Stimulated activated CD8-positive, alpha-beta memory T cell treated with anti-CD3 and anti-CD28 coated beads, Interleukin-4, amount 100 ng/mL, for 4 hours (primary cell): ENCODE data around the gene GPR89B.
"Not testable (repeated sequence)": the region's sequence is repeated elsewhere in the genome, so short reads cannot be mapped to it uniquely, and the experiment has no call there.

Source experiments
- DNase-seq, 2 donors: peaks; one replicate each; pipeline ENCODE4 v3.0.0-alpha.2; 2020; ENCODE audit warnings: low read depth in 2 of 2, low spot score in 1 of 2

Gene GPR89B

DNA sequence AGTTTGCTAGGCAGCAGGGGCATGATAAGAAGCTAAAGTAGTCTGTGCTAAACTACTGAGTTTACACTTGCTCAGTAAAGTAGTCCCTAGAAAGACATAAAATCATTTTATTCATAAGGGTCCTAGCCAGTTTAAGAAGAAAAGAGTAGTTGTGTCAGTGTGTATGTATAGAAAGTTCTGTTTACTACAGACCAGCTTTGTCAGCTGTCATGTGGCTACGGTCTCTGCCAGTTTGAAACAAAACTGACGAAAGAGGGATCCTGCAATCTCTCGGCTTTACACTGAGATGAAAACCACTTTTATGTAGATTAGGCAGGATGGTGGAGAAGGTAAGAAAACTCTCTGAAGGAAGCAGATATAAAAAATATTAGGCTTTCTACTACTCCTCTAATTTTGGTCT lies 7.1 kb downstream of the GPR89B start:
- not testable (repeated sequence) for DNase-seq

DNA sequence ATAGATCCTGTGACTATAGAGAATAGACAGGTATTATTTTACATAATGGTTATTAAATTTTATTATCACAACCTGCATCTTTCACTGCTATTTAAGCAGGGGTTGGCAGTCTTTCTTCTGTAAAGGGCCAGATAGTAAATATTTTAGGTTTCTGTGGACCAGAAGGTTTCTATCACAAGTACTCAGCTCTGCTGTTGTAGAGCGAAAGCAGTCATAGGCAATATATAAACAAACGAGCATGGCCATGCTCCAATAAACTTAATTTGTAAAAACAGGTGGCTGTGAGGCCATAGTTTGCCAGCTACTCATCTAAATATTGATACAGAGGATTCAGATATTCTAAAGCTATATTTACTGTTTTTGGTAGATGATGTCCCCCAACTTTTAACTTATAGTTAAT lies 12.2 kb downstream of the GPR89B start:
- DNase-seq, result not testable (repeated sequence)

DNA sequence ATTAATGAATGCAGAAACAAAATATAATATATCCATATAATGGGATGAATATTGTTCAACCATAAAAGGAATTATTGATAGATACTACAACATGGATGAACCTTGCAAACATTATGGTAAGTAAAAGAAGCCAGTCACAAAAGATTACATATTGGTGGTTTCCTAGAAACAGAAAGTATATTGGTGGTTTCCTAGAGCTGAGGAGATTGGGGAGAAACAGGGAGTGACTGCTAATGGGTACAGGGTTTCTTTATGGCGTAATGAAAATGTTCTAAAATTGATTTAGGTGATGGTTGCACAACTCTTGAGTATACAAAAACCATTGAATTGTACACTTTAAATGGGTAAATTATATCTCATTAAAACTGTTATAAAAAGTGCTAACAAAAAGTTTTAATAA lies 14.3 kb downstream of the GPR89B start:
- DNase-seq, result not testable (repeated sequence)

GRCh38 chr1:147949517-147949916 lies 21.3 kb downstream of the GPR89B start:
- DNase-seq, result not testable (repeated sequence)

DNA sequence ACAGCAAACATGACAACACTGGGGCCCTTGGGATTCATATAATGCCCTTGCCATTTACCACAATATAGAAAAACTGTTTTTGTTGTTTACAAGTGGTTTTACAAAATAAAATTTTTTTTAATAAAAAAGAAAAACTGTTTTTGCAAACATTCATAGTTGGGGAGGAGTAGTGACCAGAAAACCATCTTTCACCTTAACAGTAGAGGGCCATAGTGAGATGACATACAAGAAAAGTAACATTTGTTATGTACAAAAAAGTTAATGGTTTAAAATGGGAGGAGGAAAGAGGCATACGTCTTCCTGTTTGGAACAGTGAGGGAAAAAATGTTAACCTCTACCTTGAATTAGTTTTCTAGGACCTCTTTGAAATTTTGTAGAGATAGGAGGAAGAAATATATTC lies 30.7 kb downstream of the GPR89B start:
- DNase-seq, result not testable (repeated sequence)

DNA sequence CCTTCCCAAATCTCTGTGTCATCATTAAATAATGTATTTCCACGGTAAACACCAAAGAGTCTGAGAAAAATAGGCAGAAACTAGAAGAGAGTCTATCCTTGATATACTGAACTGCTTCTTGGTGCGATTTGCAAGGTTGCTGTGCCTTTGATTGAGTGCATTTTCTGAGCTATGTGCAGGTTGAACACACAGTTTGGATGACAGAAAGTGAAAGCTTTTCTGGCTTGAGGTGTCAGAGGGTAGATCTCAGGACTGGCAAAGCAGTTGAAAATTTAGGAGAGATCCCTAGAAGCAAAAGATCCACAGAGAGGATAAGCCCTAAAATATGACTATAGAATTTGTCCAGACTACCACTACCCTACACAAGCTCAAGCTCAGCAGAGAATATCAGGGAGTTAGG lies 31.5 kb downstream of the GPR89B start:
- DNase-seq, result not testable (repeated sequence)

DNA sequence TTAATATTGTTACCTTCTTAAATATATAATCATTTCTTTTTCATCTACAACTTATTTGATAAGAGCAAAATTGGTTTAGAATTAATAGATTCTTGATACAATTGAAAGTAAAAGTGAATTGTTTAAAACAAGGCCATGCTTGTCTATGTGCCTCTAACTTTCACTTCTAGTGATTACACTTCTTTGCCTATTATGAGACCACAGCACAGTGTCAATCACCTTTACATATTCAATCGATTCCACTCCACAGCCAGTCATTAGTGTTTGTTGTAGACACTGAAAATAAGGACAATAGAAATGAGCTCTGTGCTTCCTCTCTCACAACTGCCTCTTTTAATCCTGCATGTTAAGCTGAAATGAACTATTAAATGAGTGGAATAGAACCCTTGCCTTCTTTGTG lies 36.4 kb downstream of the GPR89B start:
- not testable (repeated sequence) for DNase-seq

DNA sequence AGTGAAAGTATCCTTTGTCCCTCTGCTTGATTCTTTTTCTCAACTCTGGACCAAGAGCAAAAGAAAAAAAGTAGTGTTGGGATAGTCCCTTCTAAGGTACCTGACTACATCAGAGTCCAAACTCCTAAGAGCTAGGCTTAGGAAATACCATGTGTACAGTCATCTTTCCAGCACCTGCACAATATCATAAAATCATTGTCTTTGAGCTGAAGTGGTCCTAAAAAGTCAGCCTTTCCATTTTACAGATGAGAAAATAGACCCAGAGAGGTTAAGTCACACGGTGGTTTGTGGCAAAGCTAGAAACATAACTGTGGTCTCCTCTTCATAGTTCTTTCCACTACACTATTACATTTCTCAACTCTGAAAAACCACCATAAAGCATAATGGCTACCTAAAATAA lies 38.4 kb downstream of the GPR89B start:
- not testable (repeated sequence) for DNase-seq

DNA sequence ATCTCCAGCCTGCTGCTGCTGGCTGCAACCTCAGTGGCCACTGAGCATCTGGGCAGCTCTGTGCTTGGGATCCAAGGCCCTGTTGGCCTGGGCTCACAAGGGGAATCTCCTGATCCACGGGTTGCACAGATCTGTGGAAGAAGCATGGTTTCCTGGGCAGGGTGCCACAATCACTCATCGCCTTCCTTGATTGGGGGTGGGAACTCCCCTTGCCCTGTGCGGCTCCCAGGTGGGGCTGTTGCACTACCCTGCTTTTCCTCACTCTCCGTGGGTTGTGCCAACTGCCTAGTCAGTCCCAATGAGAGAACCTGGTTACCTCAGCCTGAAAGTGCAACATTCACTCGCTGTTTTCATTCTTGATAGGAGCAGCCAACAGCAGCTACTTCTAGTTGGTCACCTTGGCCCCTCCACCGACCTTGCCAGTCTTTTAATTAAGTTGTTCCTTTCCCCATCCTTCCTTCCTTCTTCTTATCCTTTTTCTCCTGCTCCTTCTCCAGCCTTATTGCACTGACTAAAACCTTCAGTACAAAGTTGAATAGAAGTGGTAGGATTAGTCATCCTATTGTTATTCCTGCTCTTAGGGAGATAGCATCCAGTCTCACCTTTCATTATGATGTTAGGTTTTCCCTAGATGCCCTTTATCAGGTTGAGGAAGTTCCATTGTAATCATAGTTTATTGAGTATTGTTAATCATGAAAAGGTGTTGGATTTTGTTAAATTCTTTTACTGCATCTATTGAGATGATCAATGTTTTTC lies 50.9 kb downstream of the GPR89B start:
- not testable (repeated sequence) for DNase-seq

- not testable (repeated sequence) for DNase-seq
These were observed 57.2 kb downstream of the GPR89B start for GRCh38 chr1:147985374-147985773.

DNA sequence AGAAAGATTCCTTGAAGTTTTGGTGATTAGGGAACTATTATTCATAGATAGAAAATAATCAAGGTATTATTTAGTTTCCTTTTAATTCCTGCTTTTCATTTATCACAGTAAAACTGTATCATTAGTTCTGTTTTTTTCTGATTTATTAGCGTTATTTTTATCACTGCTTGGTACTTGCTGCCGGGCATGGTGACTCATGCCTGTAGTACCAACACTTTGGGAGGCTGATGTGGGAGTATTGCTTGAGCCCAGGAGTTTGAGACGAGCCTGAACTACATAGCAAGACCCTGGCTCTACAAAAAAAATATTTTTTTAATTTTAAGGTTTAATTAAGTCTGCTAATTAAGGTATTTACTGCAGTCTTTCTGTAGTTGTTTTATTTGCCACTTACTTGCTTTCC lies 59.7 kb downstream of the GPR89B start:
- not testable (repeated sequence) for DNase-seq

DNA sequence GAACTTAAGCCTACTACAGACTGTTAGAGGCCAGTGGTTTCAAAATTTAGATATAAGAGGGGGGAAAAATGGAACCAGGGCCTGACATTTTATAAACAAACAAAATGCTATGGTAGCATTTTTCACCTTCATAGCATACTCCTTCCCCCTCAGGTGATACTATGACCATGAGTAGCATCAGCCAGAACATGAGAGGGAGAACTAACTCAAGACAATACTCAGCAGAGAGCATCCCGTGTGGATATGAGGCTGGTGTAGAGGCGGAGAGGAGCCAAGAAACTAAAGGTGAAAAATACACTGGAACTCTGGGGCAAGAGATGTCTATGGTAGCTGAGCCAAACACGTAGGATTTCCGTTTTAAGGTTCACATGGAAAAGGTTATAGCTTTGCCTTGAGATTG lies 64.7 kb downstream of the GPR89B start:
- DNase-seq, result not testable (repeated sequence)

DNA sequence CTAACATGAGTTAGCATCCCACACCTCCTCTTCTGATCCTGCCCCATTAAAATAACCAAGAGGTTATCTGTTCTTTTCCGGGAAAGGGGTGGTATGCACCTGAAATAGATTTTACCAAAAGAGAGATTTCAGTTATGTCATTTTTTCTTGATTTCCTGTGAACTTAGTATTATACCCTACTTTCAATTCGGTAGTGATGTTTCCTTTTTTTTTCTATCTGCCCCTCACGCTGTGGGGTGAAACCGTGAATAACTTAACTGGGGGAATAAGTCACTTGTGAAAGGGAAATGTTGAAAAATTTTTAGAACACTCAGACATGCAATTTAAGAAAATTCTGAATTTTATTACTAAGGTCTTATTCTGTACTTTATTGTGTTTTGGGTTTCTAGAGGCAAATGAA lies 65.2 kb downstream of the GPR89B start:
- not testable (repeated sequence) for DNase-seq

DNA sequence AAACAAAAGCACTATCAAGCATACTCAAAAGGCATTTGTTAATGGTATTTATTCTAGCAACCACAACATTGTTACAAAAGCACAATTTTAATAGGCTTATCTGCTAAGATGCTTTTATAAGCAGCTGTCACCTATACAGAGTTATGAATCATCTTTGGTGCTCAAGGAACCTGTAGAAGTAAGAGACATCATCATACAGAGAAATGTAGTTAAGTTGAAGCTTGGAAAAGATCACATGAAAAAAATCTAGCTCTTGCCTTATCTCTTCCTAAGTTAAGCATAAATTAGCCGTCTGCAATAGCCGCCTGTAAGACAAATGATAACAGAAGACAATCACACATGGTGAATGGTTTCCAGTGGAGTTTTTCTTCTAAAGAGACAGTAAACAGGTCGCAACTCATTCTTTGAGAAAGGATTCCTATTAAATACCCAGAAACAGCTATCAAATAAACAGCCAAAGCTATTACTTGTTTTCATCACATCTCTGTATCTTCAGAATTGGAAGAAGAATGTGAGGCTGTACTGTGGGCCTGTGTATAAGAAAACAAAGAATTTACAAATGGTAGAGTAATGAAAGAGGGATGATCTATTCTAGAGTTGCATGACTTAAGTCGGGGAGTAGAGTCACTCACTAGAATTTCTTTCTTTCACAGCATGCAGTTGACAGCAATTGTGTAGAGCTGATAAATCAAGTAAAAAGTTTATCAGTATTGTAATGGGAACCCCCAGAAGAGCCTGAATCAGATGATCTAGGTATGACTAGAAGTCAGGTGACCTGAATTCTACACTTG lies 65.8 kb downstream of the GPR89B start:
- DNase-seq, result not testable (repeated sequence)

DNA sequence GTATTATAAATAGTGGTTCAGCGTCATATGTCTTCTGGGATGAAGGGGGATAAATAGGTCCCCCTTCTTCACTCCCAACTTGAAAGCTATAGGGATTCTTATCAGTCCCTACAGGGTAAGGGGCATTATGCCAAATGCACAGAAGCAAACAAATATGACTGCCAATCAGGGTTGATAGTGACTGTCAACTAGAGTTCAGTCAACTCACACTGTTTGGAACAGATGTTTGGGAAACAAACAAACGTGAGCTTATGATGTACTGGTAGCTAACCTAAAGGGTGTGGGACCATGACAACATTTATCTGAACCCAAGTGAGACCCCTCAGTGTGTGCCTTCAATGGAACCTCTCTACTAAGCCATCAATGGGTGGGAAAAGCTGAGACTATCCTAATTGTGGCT lies 67.9 kb downstream of the GPR89B start:
- DNase-seq, result not testable (repeated sequence)

- DNase-seq, result not testable (repeated sequence)
These were observed 79.5 kb downstream of the GPR89B start for GRCh38 chr1:148007724-148008123.

DNA sequence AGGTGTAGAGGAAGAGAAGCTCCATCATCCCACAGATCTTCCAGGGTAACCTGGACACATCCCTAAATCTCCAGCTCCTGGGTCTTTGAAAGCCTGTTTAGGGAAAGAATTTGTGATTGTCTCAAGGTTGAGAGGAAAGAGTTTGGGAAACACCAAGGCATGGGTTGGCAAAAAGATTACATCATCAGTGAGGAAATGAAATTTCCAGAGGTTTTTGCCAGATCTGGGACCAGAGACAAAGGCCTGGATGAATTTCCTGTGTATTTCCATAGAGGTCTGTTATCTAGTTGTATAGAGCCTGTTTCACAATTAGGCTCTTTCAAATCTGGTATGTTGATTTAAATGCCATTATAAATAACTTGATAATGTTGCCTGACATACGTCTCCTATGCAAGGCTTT lies 82.3 kb downstream of the GPR89B start:
- DNase-seq, result no peak

GRCh38 chr1:148013177-148014144 lies 85.2 kb downstream of the GPR89B start:
- DNase-seq, result not testable (repeated sequence)

DNA sequence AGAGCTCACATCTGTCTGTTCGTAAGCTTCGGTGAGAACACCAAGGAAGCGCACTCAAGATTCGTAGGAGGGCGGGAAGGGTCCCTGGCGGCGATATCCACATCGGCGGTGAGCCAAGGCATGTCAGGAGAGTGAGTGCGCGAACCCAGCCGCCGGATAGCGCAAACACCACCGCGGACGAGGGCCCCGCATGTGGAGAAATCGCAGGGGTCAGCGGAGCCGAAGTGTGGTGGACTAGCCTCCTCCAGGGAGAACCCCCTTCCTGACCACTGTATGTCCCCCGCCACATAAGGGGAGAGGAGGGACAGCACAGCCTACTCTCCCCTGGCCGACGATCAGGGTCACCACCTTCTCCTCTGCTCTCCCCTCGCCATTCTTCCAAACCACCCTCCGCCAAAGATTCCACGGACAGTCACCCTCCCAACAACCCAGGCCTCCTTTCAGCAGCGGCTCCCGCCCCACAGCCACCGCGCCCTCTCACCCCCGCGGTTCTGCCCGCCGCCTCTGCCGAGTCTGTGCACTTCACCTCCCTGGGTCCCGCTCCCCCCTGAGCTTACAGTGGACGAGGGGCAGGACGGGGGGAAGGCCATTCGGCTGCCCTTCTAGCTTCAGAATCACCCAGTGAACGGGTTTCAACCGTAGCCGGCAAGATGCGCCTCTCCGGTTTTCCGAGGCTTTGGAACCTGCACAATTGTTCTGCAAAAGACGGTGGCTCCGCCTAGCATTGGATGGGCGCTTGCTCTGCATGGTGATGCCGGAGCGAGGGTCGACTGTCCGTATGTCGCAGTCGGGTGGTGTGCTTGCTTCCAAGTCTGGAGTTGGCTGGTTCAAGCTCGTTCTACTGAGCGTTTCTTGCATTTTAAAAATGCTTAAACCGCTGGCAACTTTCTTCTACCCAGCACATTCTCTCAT lies 86.3 kb downstream of the GPR89B start:
- not testable (repeated sequence) for DNase-seq

GRCh38 chr1:148024918-148025317 lies 96.7 kb downstream of the GPR89B start:
- DNase-seq, result not testable (repeated sequence)
